ENCODE measurements around the gene LDB2.

DNA sequence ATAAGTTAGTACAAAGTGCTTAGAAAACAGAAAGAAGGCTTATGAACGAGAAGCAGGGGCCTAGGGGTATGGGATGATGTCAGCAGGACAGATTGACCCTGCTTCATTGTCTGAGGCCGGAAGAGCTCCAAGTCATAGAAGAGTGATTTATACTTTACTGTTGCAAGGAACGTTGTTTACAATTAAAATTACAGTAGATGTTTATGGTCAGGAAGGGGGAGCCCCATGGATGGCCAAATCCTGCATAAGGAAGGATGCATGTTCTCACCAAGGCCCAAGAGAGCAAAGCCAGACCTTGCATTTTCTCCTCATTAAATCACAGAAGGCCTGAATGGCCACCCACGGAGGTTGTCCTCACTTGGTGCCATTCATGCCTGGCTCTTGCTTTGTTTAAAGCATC, 115.3 kb downstream of the LDB2 start:
- TF ChIP-seq FOXM1 (IDR thresholded peaks at IDR 0.05; ENCODE audit: borderline replicate concordance, low read depth) (no peak), YY1 (IDR thresholded peaks at IDR 0.05; ENCODE audit: low read depth) (no peak), TEAD4 (IDR thresholded peaks at IDR 0.05) (no peak), TAF1 (IDR thresholded peaks at IDR 0.05; ENCODE audit: low read depth) (no peak), RAD21 (IDR thresholded peaks at IDR 0.05; ENCODE audit: low read depth) (no peak), CREB1 (IDR thresholded peaks at IDR 0.05; ENCODE audit: low read depth) (no peak), CEBPB (IDR thresholded peaks at IDR 0.05) (no peak), EP300 (IDR thresholded peaks at IDR 0.05; ENCODE audit: borderline replicate concordance) (no peak), NFIC (IDR thresholded peaks at IDR 0.05) (no peak), EGR1 (IDR thresholded peaks at IDR 0.05) (no peak), ZBTB7A (IDR thresholded peaks at IDR 0.05; ENCODE audit: low read depth) (no peak)
- TF ChIP-seq, protein P1, sequence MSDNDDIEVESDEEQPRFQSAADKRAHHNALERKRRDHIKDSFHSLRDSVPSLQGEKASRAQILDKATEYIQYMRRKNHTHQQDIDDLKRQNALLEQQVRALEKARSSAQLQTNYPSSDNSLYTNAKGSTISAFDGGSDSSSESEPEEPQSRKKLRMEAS (IDR thresholded peaks at IDR 0.05) = no peak
- TF ChIP-seq, protein P2, sequence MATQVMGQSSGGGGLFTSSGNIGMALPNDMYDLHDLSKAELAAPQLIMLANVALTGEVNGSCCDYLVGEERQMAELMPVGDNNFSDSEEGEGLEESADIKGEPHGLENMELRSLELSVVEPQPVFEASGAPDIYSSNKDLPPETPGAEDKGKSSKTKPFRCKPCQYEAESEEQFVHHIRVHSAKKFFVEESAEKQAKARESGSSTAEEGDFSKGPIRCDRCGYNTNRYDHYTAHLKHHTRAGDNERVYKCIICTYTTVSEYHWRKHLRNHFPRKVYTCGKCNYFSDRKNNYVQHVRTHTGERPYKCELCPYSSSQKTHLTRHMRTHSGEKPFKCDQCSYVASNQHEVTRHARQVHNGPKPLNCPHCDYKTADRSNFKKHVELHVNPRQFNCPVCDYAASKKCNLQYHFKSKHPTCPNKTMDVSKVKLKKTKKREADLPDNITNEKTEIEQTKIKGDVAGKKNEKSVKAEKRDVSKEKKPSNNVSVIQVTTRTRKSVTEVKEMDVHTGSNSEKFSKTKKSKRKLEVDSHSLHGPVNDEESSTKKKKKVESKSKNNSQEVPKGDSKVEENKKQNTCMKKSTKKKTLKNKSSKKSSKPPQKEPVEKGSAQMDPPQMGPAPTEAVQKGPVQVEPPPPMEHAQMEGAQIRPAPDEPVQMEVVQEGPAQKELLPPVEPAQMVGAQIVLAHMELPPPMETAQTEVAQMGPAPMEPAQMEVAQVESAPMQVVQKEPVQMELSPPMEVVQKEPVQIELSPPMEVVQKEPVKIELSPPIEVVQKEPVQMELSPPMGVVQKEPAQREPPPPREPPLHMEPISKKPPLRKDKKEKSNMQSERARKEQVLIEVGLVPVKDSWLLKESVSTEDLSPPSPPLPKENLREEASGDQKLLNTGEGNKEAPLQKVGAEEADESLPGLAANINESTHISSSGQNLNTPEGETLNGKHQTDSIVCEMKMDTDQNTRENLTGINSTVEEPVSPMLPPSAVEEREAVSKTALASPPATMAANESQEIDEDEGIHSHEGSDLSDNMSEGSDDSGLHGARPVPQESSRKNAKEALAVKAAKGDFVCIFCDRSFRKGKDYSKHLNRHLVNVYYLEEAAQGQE (IDR thresholded peaks at IDR 0.05; ENCODE audit: low read depth) = no peak
- TF ChIP-seq, protein P3, sequence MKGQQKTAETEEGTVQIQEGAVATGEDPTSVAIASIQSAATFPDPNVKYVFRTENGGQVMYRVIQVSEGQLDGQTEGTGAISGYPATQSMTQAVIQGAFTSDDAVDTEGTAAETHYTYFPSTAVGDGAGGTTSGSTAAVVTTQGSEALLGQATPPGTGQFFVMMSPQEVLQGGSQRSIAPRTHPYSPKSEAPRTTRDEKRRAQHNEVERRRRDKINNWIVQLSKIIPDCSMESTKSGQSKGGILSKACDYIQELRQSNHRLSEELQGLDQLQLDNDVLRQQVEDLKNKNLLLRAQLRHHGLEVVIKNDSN (IDR thresholded peaks at IDR 0.05) = no peak
